HEK293 (cell line): Measurements from ENCODE around the gene C19orf53.

Source experiments
- BCL11A ChIP-seq: fragments of 450-650 bp; formaldehyde crosslinking; IDR thresholded peaks from 2 replicates; pipeline ENCODE4 v1.5.1; 2016; ENCODE audit warnings: low read depth, missing biosample characterization, missing genetic modification characterization
- GLIS2 ChIP-seq: fragments of 450-650 bp; formaldehyde crosslinking; IDR thresholded peaks from 2 replicates; pipeline ENCODE4 v1.5.1; 2016; ENCODE audit warnings: missing biosample characterization, missing genetic modification characterization
- KLF8 ChIP-seq: fragments of 450-650 bp; formaldehyde crosslinking; IDR thresholded peaks from 2 replicates; pipeline ENCODE4 v1.5.1; 2016; ENCODE audit warnings: missing biosample characterization, missing genetic modification characterization
- KLF9 ChIP-seq: fragments of 450-650 bp; formaldehyde crosslinking; IDR thresholded peaks from 2 replicates; pipeline ENCODE4 v1.5.1; 2016; ENCODE audit warnings: missing biosample characterization, missing genetic modification characterization, low read depth
- PATZ1 ChIP-seq: fragments of 450-650 bp; formaldehyde crosslinking; IDR thresholded peaks from 2 replicates; pipeline ENCODE4 v1.5.1; 2016; ENCODE audit warnings: missing biosample characterization, missing genetic modification characterization
- PBX3 ChIP-seq: sonication (generic); formaldehyde crosslinking; IDR thresholded peaks from 2 replicates; pipeline ENCODE4 v1.8.1; 2022; ENCODE audit warnings: mild to moderate bottlenecking, moderate library complexity, missing genetic modification reagents
- PRDM10 ChIP-seq: fragments of 450-650 bp; formaldehyde crosslinking; IDR thresholded peaks from 2 replicates; pipeline ENCODE4 v1.5.1; 2016; ENCODE audit warnings: missing biosample characterization, missing genetic modification characterization
- WT1 ChIP-seq: fragments of 450-650 bp; formaldehyde crosslinking; IDR thresholded peaks from 2 replicates; pipeline ENCODE4 v1.5.1; 2016; ENCODE audit warnings: missing biosample characterization, missing genetic modification characterization
- ZBTB11 ChIP-seq: fragments of 450-650 bp; formaldehyde crosslinking; conservative IDR thresholded peaks from 2 replicates; pipeline ENCODE4 v1.5.1; 2016; ENCODE audit warnings: low read depth, missing biosample characterization, missing genetic modification characterization
- ZBTB21 ChIP-seq: fragments of 450-650 bp; formaldehyde crosslinking; IDR thresholded peaks from 2 replicates; pipeline ENCODE4 v1.5.1; 2017; ENCODE audit warnings: missing biosample characterization, missing genetic modification characterization
- ZBTB26 ChIP-seq: fragments of 450-650 bp; formaldehyde crosslinking; optimal IDR thresholded peaks from 2 replicates; pipeline ENCODE3; 2016; ENCODE audit warnings: missing biosample characterization, mild to moderate bottlenecking, missing genetic modification characterization
- ZBTB48 ChIP-seq: fragments of 450-650 bp; formaldehyde crosslinking; IDR thresholded peaks from 2 replicates; pipeline ENCODE4 v1.5.1; 2016; ENCODE audit warnings: missing biosample characterization, missing genetic modification characterization
- ZBTB8A ChIP-seq: fragments of 450-650 bp; formaldehyde crosslinking; IDR thresholded peaks from 2 replicates; pipeline ENCODE4 v1.5.1; 2016; ENCODE audit warnings: missing biosample characterization, missing genetic modification characterization
- ZNF121 ChIP-seq: fragments of 450-650 bp; formaldehyde crosslinking; IDR thresholded peaks from 2 replicates; pipeline ENCODE4 v1.5.1; 2016; ENCODE audit warnings: missing biosample characterization, missing genetic modification characterization
- ZNF214 ChIP-seq: fragments of 450-650 bp; formaldehyde crosslinking; IDR thresholded peaks from 2 replicates; pipeline ENCODE4 v1.5.1; 2017; ENCODE audit warnings: missing biosample characterization, mild to moderate bottlenecking, missing genetic modification characterization, borderline replicate concordance
- ZNF280D ChIP-seq: fragments of 450-650 bp; formaldehyde crosslinking; IDR thresholded peaks from 2 replicates; pipeline ENCODE4 v1.5.1; 2016; ENCODE audit warnings: missing biosample characterization, missing genetic modification characterization
- ZNF311 ChIP-seq: fragments of 450-650 bp; formaldehyde crosslinking; IDR thresholded peaks from 2 replicates; pipeline ENCODE4 v1.5.1; 2017; ENCODE audit warnings: missing biosample characterization, missing genetic modification characterization, borderline replicate concordance
- ZNF335 ChIP-seq: fragments of 450-650 bp; formaldehyde crosslinking; conservative IDR thresholded peaks from 2 replicates; pipeline ENCODE4 v1.5.1; 2016; ENCODE audit warnings: missing biosample characterization, missing genetic modification characterization
- ZNF37A ChIP-seq: fragments of 450-650 bp; IDR thresholded peaks from 2 replicates; pipeline ENCODE4 v1.5.1; 2018; ENCODE audit warnings: missing biosample characterization, missing genetic modification characterization
- ZNF555 ChIP-seq: fragments of 450-650 bp; formaldehyde crosslinking; conservative IDR thresholded peaks from 2 replicates; pipeline ENCODE4 v1.5.1; 2017; ENCODE audit warnings: missing biosample characterization, mild to moderate bottlenecking, missing genetic modification characterization, inconsistent platforms
- ZNF596 ChIP-seq: fragments of 450-650 bp; IDR thresholded peaks from 2 replicates; pipeline ENCODE4 v1.5.0; 2018; ENCODE audit warnings: missing biosample characterization, mild to moderate bottlenecking, missing genetic modification characterization, moderate library complexity
- ZNF664 ChIP-seq: fragments of 450-650 bp; formaldehyde crosslinking; IDR thresholded peaks from 2 replicates; pipeline ENCODE4 v1.5.1; 2016; ENCODE audit warnings: missing biosample characterization, missing genetic modification characterization
- ZXDB ChIP-seq: fragments of 450-650 bp; formaldehyde crosslinking; IDR thresholded peaks from 2 replicates; pipeline ENCODE4 v1.5.1; 2016; ENCODE audit warnings: missing biosample characterization, missing genetic modification characterization

The C19orf53 gene

GRCh38 chr19:13794757-13795589 lies 20.7 kb downstream of the C19orf53 start, which contains the start of gene ZSWIM4 (continued):
- TF ChIP-seq ZBTB11, result peak; percentile 60; the same call in 1 of the 2 replicates
- peak; percentile 64; the same call in 1 of the 2 replicates for TF ChIP-seq KLF8 (tag by site-specific recombination)
- TF ChIP-seq PBX3 (CRISPR knock-in tag), result peak; percentile 100
- 0 out of 2 replicates have a peak, but pooled peaks have one; percentile 28 for TF ChIP-seq ZNF280D (tag by site-specific recombination)
- no peak for TF ChIP-seq ZNF311 (tag by site-specific recombination)
- peak; percentile 64 for TF ChIP-seq ZBTB26 (tag by site-specific recombination)
- TF ChIP-seq ZNF214 (tag by site-specific recombination), result no peak
- TF ChIP-seq ZBTB21 (tag by site-specific recombination), result no peak
- TF ChIP-seq KLF9 (tag by site-specific recombination), result 0 out of 2 replicates have a peak, but pooled peaks have one; percentile 37
- 0 out of 2 replicates have a peak, but pooled peaks have one; percentile 36 for TF ChIP-seq WT1 (tag by site-specific recombination)
- 0 out of 2 replicates have a peak, but pooled peaks have one; percentile 25 for TF ChIP-seq ZBTB48
- TF ChIP-seq BCL11A, result 0 out of 2 replicates have a peak, but pooled peaks have one; percentile 13
- peak; percentile 95 for TF ChIP-seq PATZ1 (tag by site-specific recombination)
- TF ChIP-seq ZNF121, result peak; percentile 93
- TF ChIP-seq GLIS2, result peak; percentile 87
- TF ChIP-seq ZBTB8A, result peak; percentile 95
- no peak for TF ChIP-seq ZNF664
- TF ChIP-seq PRDM10 (tag by site-specific recombination), result peak; percentile 71
- TF ChIP-seq ZXDB (tag by site-specific recombination), result peak; percentile 49
- TF ChIP-seq ZNF37A (tag by site-specific recombination), result no peak
- TF ChIP-seq ZNF596 (tag by site-specific recombination), result 0 out of 2 replicates have a peak, but pooled peaks have one; percentile 6
- TF ChIP-seq ZNF335, result peak; percentile 85
- no peak for TF ChIP-seq ZNF555
